KBM-7 (cell line): ENCODE results near the gene MCUR1.
A peak's percentile ranks its signal among the peaks of the same experiment; 100 is the strongest.
"Not testable (repeated sequence)": the region's sequence is repeated elsewhere in the genome, so short reads cannot be mapped to it uniquely, and the experiment has no call there.

ENCODE experiments used
- DNase-seq: peaks from one replicate; pipeline ENCODE4 v3.0.0-alpha.2; 2015
- in situ Hi-C: fragments of 300-500 bp; cut with MboI; formaldehyde crosslinking; loops from 2 replicates; pipeline ENCODE4 v1.14.3; 2020; ENCODE audit warnings: low sequenced_read_pairs, low pct_unique_long_range_greater_than_20kb, mixed read lengths

Gene MCUR1

DNA sequence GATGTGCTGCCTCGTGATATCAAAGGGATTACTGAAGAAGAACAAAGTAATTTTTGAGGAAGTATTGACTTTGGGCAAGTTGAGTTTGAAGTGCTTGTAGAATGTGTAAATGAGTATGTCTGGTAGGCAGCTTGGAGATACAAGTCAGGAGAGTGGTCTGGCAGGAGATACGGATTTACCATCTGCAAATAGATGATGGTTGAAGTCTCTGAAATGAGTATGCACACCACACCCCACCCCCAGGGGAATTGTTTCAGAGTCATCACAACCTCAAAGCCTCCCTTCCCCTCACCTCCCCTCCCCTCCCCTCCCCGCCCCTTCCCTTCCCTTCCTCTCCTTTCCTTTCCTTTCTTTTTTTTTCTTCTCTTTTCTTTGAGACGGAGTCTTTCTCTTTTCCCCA lies 16.4 kb upstream of the MCUR1 start:
- in situ Hi-C loops, result no loop called here

DNA sequence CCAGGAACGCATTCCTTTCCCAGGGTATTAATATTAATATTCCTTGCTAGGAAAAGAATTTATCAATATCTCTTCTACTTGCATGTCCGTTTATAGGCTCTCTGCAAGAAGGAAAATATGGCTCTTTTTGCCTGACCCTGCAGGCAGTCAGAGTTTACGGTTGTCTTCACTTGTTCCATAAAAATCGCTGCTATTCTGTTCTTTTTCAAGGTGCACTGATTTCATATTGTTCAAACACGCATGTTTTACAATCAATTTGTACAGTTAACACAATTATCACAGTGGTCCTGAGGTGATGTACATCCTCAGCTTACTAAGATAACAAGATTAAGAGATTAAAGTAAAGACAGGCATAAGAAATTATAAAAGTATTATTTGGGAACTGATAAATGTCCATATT lies 15.1 kb upstream of the MCUR1 start:
- in situ Hi-C loops, DNase-seq: not testable (repeated sequence)

More for the DNA sequence above, 16.4 kb upstream of the MCUR1 start:
- DNase-seq, result no peak

- DNase-seq, in situ Hi-C loops: not testable (repeated sequence)
Observed at GRCh38 chr6:13828656-13829301, 14.4 kb upstream of the MCUR1 start.

DNA sequence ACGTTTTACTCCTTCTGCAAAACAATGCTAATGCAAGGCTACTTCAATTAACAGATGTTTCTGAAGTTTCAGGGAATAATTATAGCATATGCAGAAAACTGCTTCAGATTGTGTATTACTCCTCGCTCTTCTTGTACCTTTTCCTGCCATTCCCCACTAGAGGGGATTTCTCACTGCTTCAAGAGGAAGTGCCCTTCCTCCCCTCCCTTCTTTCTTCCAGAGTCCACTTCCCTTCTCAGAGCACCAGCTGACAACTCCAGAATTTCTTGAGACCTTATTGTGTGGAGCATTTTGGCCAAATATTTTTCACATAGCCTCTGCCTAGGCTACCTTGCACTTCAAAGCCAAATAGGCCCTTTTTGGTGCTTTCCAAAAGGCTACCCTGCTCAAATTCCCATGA lies 12.7 kb upstream of the MCUR1 start:
- DNase-seq, result no peak
- in situ Hi-C loops, result no loop called here

- DNase-seq, result no peak
- in situ Hi-C loops, result no loop called here
Observed at GRCh38 chr6:13825871-13826270, 11.5 kb upstream of the MCUR1 start.

DNA sequence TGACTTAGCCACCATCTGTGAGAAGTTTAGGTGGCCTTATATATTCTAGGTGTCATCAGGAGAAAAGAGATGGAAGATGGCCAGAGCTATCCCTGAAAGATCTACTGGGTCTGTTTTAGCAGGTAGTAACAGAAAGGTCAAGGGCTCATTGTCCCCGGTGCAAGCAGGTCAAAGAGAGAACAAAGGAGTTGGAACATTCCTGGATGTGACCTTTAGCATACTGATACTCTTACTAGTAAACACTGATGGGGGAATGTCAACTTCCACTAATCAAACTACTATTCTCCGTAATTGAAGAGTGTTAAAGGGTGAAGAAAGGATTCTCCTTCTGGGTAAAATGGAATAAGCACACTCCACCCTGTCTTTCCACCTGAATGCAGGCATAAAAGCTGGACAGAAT lies 4.0 kb upstream of the MCUR1 start:
- in situ Hi-C loops, result no loop called here
- no peak for DNase-seq

GRCh38 chr6:13814938-13815575 lies 700 bp upstream of the MCUR1 start:
- no peak for DNase-seq
- in situ Hi-C loops, result no loop called here

DNA sequence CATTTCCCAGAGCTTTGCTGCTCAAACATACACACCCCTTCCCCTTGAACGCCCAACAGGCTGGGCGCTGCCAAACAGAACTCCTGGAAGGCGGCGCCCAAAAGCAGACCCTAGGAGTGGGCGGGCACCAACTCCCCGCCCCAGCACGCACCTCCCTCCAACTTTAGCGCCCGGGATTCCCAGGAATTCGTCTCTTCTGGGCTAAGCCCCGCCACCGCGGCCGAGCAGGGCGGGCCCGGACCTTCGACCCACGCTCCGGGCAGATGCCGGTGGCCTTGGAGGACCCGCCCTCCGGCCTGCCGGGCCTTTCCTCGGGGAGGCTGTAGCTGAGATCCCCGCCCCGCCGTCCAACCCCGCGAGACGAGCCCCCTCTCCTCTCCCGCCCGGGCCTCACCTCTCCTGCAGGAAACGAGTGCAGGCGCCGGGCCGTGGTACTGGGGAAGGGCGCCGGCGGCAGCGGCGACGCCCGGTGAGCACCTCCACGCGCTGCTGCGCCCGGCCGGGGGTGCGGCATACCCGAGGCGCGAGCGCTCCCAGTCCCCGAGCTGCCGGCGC lies 659 bp downstream of the MCUR1 start:
- DNase-seq, result peak; percentile 82
- in situ Hi-C loops, result no loop called here

DNA sequence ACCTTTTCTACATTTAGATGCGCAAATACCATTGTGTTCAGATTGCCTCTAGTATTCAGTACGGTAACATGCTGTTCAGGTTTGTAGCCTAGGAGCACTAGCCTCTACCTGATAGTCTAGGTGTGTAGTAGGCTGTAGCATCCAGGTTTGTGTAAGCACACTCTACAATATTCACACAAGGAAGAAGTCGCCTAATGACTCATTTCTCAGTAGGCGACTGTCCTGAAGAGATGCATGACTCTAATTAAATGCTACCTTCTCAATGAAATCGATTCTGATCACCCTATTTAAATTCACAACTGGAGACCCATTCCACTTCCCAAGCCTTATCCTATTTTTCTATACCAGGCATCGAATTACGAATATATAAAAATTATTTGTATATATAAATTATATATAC lies 1.3 kb downstream of the MCUR1 start:
- no peak for DNase-seq
- in situ Hi-C loops, result no loop called here

DNA sequence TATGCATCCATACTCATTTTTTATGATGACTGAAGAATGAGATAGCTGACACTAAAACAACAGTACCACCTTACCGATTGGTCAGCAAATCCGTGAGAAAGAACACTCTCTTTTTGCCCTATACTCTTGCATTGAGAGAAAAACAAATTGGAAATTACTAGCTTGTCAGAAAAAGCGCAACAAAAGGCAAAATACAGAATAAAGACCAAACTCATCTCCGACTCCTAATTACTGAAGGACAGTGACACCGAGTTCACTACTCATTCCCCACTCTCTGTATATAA lies 2.1 kb downstream of the MCUR1 start:
- no peak for DNase-seq
- in situ Hi-C loops, result no loop called here

DNA sequence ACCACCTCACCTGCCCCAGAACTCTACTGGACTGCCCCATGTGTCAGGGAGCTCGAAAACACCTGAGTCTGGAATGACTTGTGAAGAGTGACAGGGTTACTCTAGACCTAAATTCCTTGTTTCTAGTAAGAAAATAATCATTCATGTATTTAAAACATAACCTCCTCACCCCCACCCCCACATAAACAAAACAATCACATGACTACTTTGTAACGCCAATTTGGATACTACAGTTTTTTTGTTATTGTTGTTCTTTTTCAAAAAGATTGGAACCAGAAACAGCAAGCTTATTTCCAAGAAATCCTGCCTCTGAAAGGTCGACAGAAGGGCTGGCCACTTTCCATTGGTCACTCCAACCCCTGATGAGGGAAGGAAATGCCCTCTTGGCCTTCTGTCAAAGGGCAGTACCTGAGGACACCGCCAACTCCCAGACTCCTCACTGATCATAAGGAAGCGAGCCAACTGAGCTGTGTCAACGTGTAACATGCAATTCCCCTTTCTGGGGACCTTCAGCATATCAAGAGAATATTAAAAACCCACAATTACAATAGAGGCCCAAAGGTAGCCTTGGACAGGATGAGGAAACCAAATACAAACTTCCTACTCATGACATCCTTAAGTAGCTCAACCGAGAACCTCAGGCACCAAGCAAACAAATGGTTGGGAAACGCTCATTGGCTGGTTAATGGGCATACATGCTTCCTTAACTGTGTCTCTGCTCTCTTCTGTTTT lies 2.6 kb downstream of the MCUR1 start:
- in situ Hi-C loops, result no loop called here

DNA sequence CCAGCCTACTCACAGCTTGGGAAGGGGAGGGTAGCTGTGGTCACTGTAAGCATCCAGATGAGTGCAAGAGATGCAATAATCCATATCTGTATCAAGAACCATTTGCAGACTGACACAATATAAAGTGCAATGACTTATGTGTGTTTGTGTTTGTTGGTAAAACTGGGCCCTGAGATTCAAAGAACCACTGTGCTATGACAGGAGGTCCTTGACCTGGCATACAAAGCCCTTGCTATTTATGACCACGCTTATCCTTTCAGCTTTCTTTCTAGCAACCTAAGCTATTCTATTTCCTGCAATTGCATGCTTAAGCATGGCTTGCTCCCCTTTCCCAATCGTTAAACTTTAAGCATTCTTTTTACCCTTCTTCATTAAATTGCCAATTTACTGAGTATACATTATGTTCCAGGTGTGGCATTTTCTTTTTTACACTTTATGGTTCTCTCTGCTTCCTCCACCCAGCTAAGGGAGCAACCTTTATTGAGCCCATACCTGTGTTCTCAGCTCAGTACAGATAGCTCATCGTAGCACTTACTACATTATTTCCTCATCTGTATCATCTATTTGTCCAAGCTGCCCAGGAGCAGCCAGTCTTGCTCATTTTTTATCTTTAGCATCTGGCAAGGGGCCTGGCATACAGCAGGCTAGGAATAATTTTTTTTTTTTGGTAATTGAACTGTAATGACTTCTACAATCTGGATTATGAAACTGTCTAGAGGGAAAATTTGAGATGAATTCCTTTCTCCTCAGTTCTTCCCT lies 3.5 kb downstream of the MCUR1 start:
- DNase-seq, result no peak
- in situ Hi-C loops, result no loop called here

More for the DNA sequence above, 2.6 kb downstream of the MCUR1 start:
- peak; percentile 18 for DNase-seq

DNA sequence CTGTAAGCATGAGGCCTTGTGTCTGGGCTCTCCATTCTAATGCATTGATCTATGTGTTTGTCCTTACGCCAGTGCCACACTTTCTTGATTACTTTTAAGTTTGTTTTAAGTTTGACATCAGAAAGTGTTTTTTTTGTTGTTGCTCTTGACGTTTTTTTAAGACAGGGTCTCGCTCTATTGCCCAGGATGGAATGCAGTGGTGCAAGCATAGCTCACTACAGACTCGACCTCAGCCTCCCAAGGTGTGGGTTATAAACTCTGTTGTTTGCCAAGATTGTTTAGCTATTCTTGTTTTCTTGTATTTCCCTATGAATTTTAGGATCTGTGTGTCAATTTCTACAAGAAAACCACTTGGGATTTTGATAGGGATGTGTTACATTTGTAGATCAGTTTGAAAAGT lies 5.6 kb downstream of the MCUR1 start:
- no peak for DNase-seq

GRCh38 chr6:13807696-13808095 lies 6.7 kb downstream of the MCUR1 start:
- no peak for DNase-seq
- in situ Hi-C loops, result no loop called here

More for the DNA sequence above, 5.6 kb downstream of the MCUR1 start:
- in situ Hi-C loops, result no loop called here

DNA sequence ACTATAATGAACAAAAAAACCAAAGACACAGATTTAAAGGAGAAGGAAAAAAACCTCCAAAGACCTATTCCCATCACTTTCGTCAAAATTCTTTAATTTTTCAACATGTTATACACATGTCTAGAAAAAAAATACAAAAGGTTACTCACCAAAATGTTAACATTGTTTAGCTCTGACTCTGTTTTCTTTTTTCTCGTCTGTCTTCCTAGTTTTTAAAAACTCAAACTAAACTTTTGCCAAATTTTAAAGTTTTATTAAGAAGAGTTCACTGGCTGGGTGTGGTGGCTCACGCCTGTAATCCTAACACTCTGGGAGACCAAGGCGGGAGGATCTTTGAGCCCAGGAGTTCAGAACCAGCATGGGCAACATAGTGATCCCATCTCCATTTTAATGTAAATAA lies 10.8 kb downstream of the MCUR1 start:
- no peak for DNase-seq
- in situ Hi-C loops, result no loop called here

DNA sequence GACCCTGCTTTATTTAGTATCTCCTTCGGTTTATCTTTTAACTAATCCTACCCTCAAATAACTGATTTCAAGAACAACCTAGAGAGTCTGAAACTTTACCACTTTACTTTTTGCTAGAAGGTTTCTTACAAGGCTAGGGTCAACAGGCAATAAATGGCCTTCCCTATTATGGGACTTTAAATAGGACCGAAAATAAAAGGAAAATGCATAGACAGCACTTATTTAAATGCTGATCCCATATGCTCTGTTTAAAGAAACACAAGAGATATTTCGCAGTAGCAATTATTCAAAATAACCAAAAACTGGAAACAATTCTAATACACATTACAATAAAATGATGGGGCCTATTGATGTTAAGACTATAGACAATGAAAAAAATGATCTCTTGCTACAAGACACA lies 13.7 kb downstream of the MCUR1 start:
- in situ Hi-C loops, result no loop called here
- no peak for DNase-seq

DNA sequence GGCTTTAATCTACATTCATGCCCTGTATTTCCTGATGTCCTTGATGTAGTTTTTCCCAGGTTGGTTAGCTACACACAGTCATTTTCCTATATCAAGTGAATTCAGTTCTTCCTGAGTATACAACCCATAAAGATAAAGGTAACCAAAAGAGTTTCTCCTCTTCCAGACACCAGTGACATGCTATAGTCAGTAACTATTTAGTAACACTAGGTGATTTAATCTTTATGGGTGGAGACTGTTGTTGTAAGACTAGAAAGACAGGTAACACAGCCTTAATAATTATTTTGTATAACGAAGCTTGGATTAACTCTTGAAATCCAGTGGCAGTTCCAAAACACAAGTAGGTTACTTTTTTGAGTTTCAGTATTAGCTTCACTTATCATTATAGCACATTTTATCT lies 17.6 kb downstream of the MCUR1 start:
- DNase-seq, result no peak

DNA sequence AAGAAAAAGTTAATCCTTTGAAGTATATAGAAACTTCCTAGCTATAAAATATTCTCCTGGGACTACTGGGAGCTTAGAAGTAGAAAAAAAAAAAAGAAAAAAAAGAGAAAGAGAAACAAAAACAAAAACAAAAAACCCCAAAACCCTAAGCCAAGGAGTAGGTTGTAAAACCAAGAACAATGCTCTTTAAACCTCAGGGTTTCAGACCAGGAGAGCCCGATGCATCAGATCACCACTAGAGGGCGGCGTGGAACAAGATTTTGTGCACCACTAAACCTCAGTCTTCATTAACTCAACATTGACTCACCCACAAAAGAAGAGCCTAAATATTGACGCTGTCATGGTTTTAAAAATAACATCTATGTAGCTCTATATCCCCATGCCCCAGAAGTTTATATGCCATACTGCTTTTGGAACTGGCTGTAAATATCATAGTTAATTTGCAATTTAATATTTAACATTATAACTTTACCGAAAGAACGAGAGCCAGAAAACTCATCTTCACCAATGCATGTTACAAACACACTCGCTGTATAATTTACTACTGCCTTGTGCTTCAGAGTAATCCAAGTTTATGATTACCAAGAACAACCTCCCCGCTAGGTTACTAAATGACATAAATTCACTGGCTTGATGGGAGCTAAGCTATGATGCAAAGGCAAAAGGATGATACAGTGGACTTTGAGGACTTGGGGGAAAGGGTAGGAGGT lies 19.2 kb downstream of the MCUR1 start:
- peak; percentile 81 for DNase-seq
- in situ Hi-C loops, result no loop called here

More for the DNA sequence above, 17.6 kb downstream of the MCUR1 start:
- in situ Hi-C loops, result no loop called here

- in situ Hi-C loops, result no loop called here
- peak; percentile 40 for DNase-seq
Observed at GRCh38 chr6:13794184-13794583, 20.2 kb downstream of the MCUR1 start.
